Smooth muscle cell of the umbilical artery (primary cell): ENCODE data around the gene CADPS. TPM values are rescaled to one million over a fixed set of nuclear protein-coding genes. Genes with fewer than 3 reads are reported as not detected.

ENCODE experiments used
- total RNA-seq: library from RNA; depleted of rRNA; stranded (reverse); fragments of >200 nt; gene quantifications from 2 replicates; pipeline ENCODE4 v1.2.3, GENCODE V29; 2014

CADPS gene
- total RNA-seq, result 16.9 and 57.3 TPM in 2 replicates

DNA sequence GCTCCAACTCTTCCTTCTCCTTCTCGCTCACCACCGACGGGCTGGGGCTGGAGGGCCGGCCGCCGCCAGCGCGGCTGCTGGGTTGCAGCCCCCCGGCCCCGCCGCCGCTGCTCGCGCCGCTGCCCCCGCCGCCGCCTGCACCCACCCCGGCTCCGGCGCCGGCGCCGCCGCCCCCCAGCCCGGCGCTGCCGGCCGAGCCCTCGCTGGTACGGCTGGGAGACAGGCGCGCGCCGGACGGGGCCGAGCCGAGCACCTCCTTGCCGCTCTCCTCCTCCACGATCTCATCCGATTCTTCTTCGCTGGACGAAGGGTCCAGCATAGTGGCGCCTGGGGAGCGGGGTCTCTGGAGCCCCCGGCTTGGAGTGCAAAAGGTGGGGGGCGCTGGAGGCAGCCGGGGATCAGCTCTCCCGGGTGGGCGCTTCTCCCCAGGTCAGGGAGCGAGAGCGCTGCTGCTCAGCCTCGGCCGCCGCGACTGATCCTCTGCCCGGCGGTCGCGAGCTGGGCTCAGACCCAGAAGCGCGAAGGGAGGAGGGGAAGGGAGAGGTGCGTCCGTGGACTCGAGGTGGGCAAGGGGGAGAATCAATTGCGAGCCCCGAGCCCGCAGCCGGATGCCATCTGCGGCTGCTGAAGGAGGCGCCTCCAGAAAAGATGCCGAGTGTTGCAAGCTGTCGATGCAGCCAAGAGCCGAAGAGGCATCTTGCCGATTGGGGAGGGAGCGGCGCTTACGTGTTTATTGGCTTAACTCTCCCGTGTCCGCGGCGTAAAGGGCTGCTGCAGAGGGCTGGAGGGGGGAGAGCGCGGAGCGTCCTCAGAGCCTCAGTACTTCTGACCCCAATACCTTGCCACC lies at the start of gene CADPS:
Gene CADPS, minus strand, starts transcription at position 706 of the 847 bp plus-strand sequence. Its CDS starts 387 bp downstream, at position 319.

DNA sequence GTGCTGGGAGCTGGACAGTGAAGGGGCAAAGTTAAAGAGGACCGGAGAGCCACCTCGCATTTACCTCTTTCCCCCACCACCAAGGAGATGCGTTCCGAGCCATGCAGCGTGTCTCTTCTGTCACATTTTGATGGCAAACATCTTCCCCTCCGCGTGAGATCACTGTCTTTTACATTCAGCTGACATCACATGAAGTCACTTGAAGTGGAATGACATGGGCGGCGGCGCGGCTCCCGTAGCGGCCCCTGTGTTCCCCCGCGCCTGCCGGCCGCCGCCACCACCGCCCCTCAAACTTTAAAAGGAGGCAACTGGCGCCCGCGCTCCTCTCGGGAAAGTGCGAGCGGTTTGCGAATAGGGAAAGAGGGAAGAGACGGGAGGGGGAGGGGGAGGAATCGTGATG lies 502.0 kb downstream of the CADPS start, which contains the start of gene FEZF2:
Gene FEZF2, minus strand, starts transcription at position 336 of the 400 bp plus-strand sequence. CDS start 682 bp downstream, outside the sequence.

